Upper lobe of left lung (tissue), 4 donors: ENCODE results near the gene CDH7.

Source experiments
- EP300 ChIP-seq, 4 donors: sonication (generic); formaldehyde crosslinking; IDR thresholded peaks; one replicate each; pipeline ENCODE4 v1.5.1; 2017; ENCODE audit warnings: antibody characterized with exemption in 4 of 4, control low read depth in 2 of 4
- POLR2A ChIP-seq, 4 donors: fragments of 450-650 bp; IDR thresholded peaks; one replicate each; pipeline ENCODE4 v1.5.1; 2016 to 2017; ENCODE audit warnings: antibody characterized with exemption in 4 of 4, mild to moderate bottlenecking in 2 of 4
- POLR2AphosphoS5 ChIP-seq, 2 donors: sonication (generic); formaldehyde crosslinking; IDR thresholded peaks; one replicate each; pipeline ENCODE4 v1.5.1; 2017; ENCODE audit warnings: antibody characterized with exemption in 2 of 2
- TF ChIP-seq, protein P1 (sequence below), 6 experiments: fragments of 450-650 bp in 4 of 6; fragments of 200-600 bp in 2 of 6; sonication (generic) in 2 of 6; IDR thresholded peaks; one replicate each; pipeline ENCODE4 v1.5.1; 2016 to 2019; ENCODE audit warnings: antibody characterized with exemption in 6 of 6

- TF ChIP-seq POLR2AphosphoS5 (IDR thresholded peaks at IDR 0.05) = no peak
- no peak for TF ChIP-seq POLR2A (IDR thresholded peaks at IDR 0.05)
- TF ChIP-seq, protein P1, sequence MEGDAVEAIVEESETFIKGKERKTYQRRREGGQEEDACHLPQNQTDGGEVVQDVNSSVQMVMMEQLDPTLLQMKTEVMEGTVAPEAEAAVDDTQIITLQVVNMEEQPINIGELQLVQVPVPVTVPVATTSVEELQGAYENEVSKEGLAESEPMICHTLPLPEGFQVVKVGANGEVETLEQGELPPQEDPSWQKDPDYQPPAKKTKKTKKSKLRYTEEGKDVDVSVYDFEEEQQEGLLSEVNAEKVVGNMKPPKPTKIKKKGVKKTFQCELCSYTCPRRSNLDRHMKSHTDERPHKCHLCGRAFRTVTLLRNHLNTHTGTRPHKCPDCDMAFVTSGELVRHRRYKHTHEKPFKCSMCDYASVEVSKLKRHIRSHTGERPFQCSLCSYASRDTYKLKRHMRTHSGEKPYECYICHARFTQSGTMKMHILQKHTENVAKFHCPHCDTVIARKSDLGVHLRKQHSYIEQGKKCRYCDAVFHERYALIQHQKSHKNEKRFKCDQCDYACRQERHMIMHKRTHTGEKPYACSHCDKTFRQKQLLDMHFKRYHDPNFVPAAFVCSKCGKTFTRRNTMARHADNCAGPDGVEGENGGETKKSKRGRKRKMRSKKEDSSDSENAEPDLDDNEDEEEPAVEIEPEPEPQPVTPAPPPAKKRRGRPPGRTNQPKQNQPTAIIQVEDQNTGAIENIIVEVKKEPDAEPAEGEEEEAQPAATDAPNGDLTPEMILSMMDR (IDR thresholded peaks at IDR 0.05) = no peak
- TF ChIP-seq EP300 (IDR thresholded peaks at IDR 0.05) = no peak
Measured at GRCh38 chr18:65769652-65770051, 18.8 kb downstream of the CDH7 start.
